Urinary bladder (tissue), 4 donors: Measurements from ENCODE around the gene SBNO2. TPM values are rescaled to one million over a fixed set of nuclear protein-coding genes. Genes with fewer than 3 reads are reported as not detected.

Experiments
- DNase-seq: peaks from one replicate; pipeline ENCODE4 v3.0.0-alpha.2; 2015; ENCODE audit errors: extremely low spot score
- H3K27ac ChIP-seq: one replicate; pipeline ENCODE4 v1.5.1; 2013; ENCODE audit warnings: low read depth, mild to moderate bottlenecking, moderate library complexity
- H3K36me3 ChIP-seq: one replicate; pipeline ENCODE4 v1.6.1; 2013; ENCODE audit warnings: mild to moderate bottlenecking, moderate library complexity; ENCODE audit not compliant: insufficient read depth
- H3K4me1 ChIP-seq: one replicate; pipeline ENCODE4 v1.6.1; 2013; ENCODE audit warnings: mild to moderate bottlenecking, moderate library complexity; ENCODE audit not compliant: insufficient read depth
- H3K4me3 ChIP-seq: one replicate; pipeline ENCODE4 v1.5.1; 2013; ENCODE audit warnings: low read depth, low read length
- WGBS: extraction: QIAGEN DNeasy Blood & Tissue Kit; methylation state at CpG from one replicate; pipeline ENCODE4 v1.1.7; 2013; 5-methylcytosine and 5-hydroxymethylcytosine counted together
- polyA plus RNA-seq: library from polyadenylated mRNA; stranded (reverse); fragments of 200-250 nt; gene quantifications from one replicate; pipeline ENCODE4 v1.2.3, GENCODE V29; 2013
- total RNA-seq: library from RNA; depleted of rRNA; stranded (reverse); fragments of >200 nt; gene quantifications from one replicate; pipeline ENCODE4 v1.2.3, GENCODE V29; 2014
- donor health status: healthy with polysubstance abuse.
- donor health status: healthy.

The SBNO2 gene
- total and polyA plus RNA-seq, 2 donors, result 7.6 to 44.8 TPM

- 31% methylated on average over 51 of the region's 51 CpGs for WGBS
- no peak overlapping the region for H3K27ac ChIP-seq
- H3K36me3 ChIP-seq, result no peaks in the 10 kb centered on the region
- H3K4me3 ChIP-seq, result peak overlapping the region; percentile 5
- peaks cover 2% of the 10 kb centered on the region for H3K4me1 ChIP-seq
- no peak for DNase-seq
Measured at GRCh38 chr19:1082165-1082927, 91.7 kb downstream of the SBNO2 start.

- Histone ChIP-seq H3K36me3 (no peaks in the 10 kb centered on the region), H3K4me3 (no peak overlapping the region), H3K4me1 (peaks cover 2% of the 10 kb centered on the region), H3K27ac (no peak overlapping the region)
- WGBS, result 70% methylated on average over 58 of the region's 58 CpGs
- no peak for DNase-seq
Measured at GRCh38 chr19:1081301-1082164, 92.5 kb downstream of the SBNO2 start.

- no peak overlapping the region for H3K27ac ChIP-seq
- no peak for DNase-seq
- H3K4me3 ChIP-seq, result no peak overlapping the region
- H3K36me3 ChIP-seq, result no peaks in the 10 kb centered on the region
- whole genome bisulfite sequencing, result 92% methylated on average over 50 of the region's 50 CpGs
- peaks cover 2% of the 10 kb centered on the region for H3K4me1 ChIP-seq
Measured at GRCh38 chr19:1080360-1081161, 93.5 kb downstream of the SBNO2 start.

- 92% methylated on average over 45 of the region's 45 CpGs for WGBS
- DNase-seq, result no peak
- H3K4me1 ChIP-seq, result peaks cover 2% of the 10 kb centered on the region
- H3K4me3 ChIP-seq, result no peak overlapping the region
- H3K36me3 ChIP-seq, result no peaks in the 10 kb centered on the region
- H3K27ac ChIP-seq, result no peak overlapping the region
Measured at GRCh38 chr19:1079566-1080111, 94.4 kb downstream of the SBNO2 start.

GRCh38 chr19:1076951-1077350 is 97.1 kb downstream of the SBNO2 start:
- no peak for DNase-seq
- Histone ChIP-seq H3K27ac (no peak overlapping the region), H3K4me3 (no peak overlapping the region), H3K36me3 (no peaks in the 10 kb centered on the region), H3K4me1 (no peaks in the 10 kb centered on the region)
- 55% methylated on average over 16 of the region's 16 CpGs for WGBS

- WGBS, result 77% methylated on average over 4 of the region's 4 CpGs
- H3K4me3 ChIP-seq, result no peak overlapping the region
- H3K4me1 ChIP-seq, result peaks cover 1% of the 10 kb centered on the region
- no peak overlapping the region for H3K27ac ChIP-seq
- no peak for DNase-seq
- no peaks in the 10 kb centered on the region for H3K36me3 ChIP-seq
Measured at GRCh38 chr19:1076046-1076386, 98.1 kb downstream of the SBNO2 start.

GRCh38 chr19:1074544-1075283 is 99.4 kb downstream of the SBNO2 start:
- Histone ChIP-seq H3K4me1 (peaks cover 1% of the 10 kb centered on the region), H3K27ac (no peak overlapping the region), H3K4me3 (no peak overlapping the region), H3K36me3 (no peaks in the 10 kb centered on the region)
- WGBS, result 70% methylated on average over 54 of the region's 54 CpGs
- DNase-seq, result no peak

- DNase-seq, result no peak
- WGBS, result 81% methylated on average over 28 of the region's 28 CpGs
- Histone ChIP-seq H3K27ac (no peak overlapping the region), H3K36me3 (no peaks in the 10 kb centered on the region), H3K4me1 (peaks cover 1% of the 10 kb centered on the region), H3K4me3 (no peak overlapping the region)
Measured at GRCh38 chr19:1073956-1074517, 100.0 kb downstream of the SBNO2 start.

- Histone ChIP-seq H3K4me1 (peaks cover 1% of the 10 kb centered on the region), H3K27ac (no peak overlapping the region), H3K36me3 (no peaks in the 10 kb centered on the region), H3K4me3 (no peak overlapping the region)
- 93% methylated on average over 30 of the region's 30 CpGs for WGBS
- DNase-seq, result no peak
Measured at GRCh38 chr19:1073063-1073955, 100.8 kb downstream of the SBNO2 start.

GRCh38 chr19:1072371-1073015 is 101.6 kb downstream of the SBNO2 start:
- no peak for DNase-seq
- 85% methylated on average over 11 of the region's 11 CpGs for WGBS
- Histone ChIP-seq H3K27ac (no peak overlapping the region), H3K36me3 (no peaks in the 10 kb centered on the region), H3K4me3 (no peak overlapping the region), H3K4me1 (peaks cover 1% of the 10 kb centered on the region)

GRCh38 chr19:1070931-1071791 is 102.9 kb downstream of the SBNO2 start:
- DNase-seq, result no peak
- no peak overlapping the region for H3K4me3 ChIP-seq
- H3K27ac ChIP-seq, result no peak overlapping the region
- no peaks in the 10 kb centered on the region for H3K36me3 ChIP-seq
- WGBS, result 13% methylated on average over 99 of the region's 99 CpGs
- peaks cover 3% of the 10 kb centered on the region for H3K4me1 ChIP-seq
